HEK293 (cell line): ENCODE data around the gene SLC41A1.

ENCODE experiments used
- CTCF ChIA-PET: fragments of 350-600 bp; formaldehyde crosslinking; extraction: SDS; loops from one replicate; lab custom pipeline; 2021; ENCODE audit warnings: antibody characterized with exemption; lab: Yijun Ruan, JAX
- POLR2A ChIA-PET: fragments of 300-600 bp; formaldehyde crosslinking; extraction: SDS; loops from one replicate; lab custom pipeline; 2020; ENCODE audit warnings: antibody characterized with exemption, inconsistent platforms; lab: Yijun Ruan, JAX
- H3K27ac ChIP-seq: fragments of 200-500 bp; sonication (Bioruptor generic); 2 replicates; pipeline ENCODE4 v1.5.1; 2014; ENCODE audit warnings: low read depth, low read length, control low read depth, inconsistent platforms; ENCODE audit errors: extremely low read depth
- H3K36me3 ChIP-seq, 2 experiments: fragments of 200-500 bp in 1 of 2; sonication (Bioruptor generic) in 1 of 2; 1 replicate in 1 of 2; 2 replicates in 1 of 2; pipeline ENCODE4 v1.5.1; 2014 to 2017; ENCODE audit warnings: inconsistent platforms in 2 of 2, low read length in 2 of 2; ENCODE audit not compliant: control insufficient read depth in 2 of 2, insufficient read depth in 1 of 2
- H3K4me1 ChIP-seq: fragments of 200-500 bp; sonication (Bioruptor generic); 2 replicates; pipeline ENCODE4 v1.5.1; 2014; ENCODE audit warnings: mild to moderate bottlenecking, low read length, inconsistent platforms; ENCODE audit not compliant: control insufficient read depth, insufficient read depth
- H3K4me3 ChIP-seq: 2 replicates; pipeline ENCODE4 v1.5.1; 2011; ENCODE audit warnings: low read depth, mild to moderate bottlenecking, control low read depth, low read length, moderate library complexity
- H3K9me3 ChIP-seq: fragments of 200-500 bp; sonication (Bioruptor generic); 2 replicates; pipeline ENCODE4 v1.5.1; 2014; ENCODE audit warnings: low read depth, low read length, inconsistent platforms; ENCODE audit not compliant: control insufficient read depth, insufficient read depth
- KLF9 ChIP-seq: fragments of 450-650 bp; formaldehyde crosslinking; IDR thresholded peaks from 2 replicates; pipeline ENCODE4 v1.5.1; 2016; ENCODE audit warnings: missing biosample characterization, missing genetic modification characterization, low read depth
- ZFHX2 ChIP-seq: fragments of 450-650 bp; formaldehyde crosslinking; conservative IDR thresholded peaks from 2 replicates; pipeline ENCODE4 v1.5.1; 2016; ENCODE audit warnings: missing biosample characterization, missing genetic modification characterization
- ZFP37 ChIP-seq: fragments of 450-650 bp; formaldehyde crosslinking; IDR thresholded peaks from 2 replicates; pipeline ENCODE4 v1.5.1; 2016; ENCODE audit warnings: missing biosample characterization, missing genetic modification characterization
- ZNF10 ChIP-seq: fragments of 450-650 bp; formaldehyde crosslinking; IDR thresholded peaks from 2 replicates; pipeline ENCODE4 v1.5.1; 2017; ENCODE audit warnings: missing biosample characterization, missing genetic modification characterization
- ZNF121 ChIP-seq: fragments of 450-650 bp; formaldehyde crosslinking; IDR thresholded peaks from 2 replicates; pipeline ENCODE4 v1.5.1; 2016; ENCODE audit warnings: missing biosample characterization, missing genetic modification characterization
- ZNF133 ChIP-seq: fragments of 450-650 bp; formaldehyde crosslinking; IDR thresholded peaks from 2 replicates; pipeline ENCODE4 v1.5.1; 2016; ENCODE audit warnings: missing biosample characterization, missing genetic modification characterization
- ZNF140 ChIP-seq: fragments of 450-650 bp; formaldehyde crosslinking; IDR thresholded peaks from 2 replicates; pipeline ENCODE4 v1.5.1; 2016; ENCODE audit warnings: missing biosample characterization, missing genetic modification characterization
- ZNF174 ChIP-seq: fragments of 450-650 bp; formaldehyde crosslinking; IDR thresholded peaks from 2 replicates; pipeline ENCODE4 v1.5.0; 2017; ENCODE audit warnings: missing biosample characterization, mild to moderate bottlenecking, missing genetic modification characterization
- ZNF175 ChIP-seq: fragments of 450-650 bp; formaldehyde crosslinking; IDR thresholded peaks from 2 replicates; pipeline ENCODE4 v1.5.1; 2016; ENCODE audit warnings: missing biosample characterization, missing genetic modification characterization
- ZNF416 ChIP-seq: fragments of 450-650 bp; formaldehyde crosslinking; IDR thresholded peaks from 2 replicates; pipeline ENCODE4 v1.5.1; 2016; ENCODE audit warnings: missing biosample characterization, missing genetic modification characterization
- ZNF548 ChIP-seq: fragments of 450-650 bp; formaldehyde crosslinking; IDR thresholded peaks from 2 replicates; pipeline ENCODE4 v1.5.1; 2016; ENCODE audit warnings: missing biosample characterization, missing genetic modification characterization
- ZNF791 ChIP-seq: fragments of 450-650 bp; formaldehyde crosslinking; IDR thresholded peaks from 2 replicates; pipeline ENCODE4 v1.5.1; 2016; ENCODE audit warnings: missing biosample characterization, missing genetic modification characterization
- TF ChIP-seq, protein P1 (sequence below): fragments of 450-650 bp; formaldehyde crosslinking; IDR thresholded peaks from 2 replicates; pipeline ENCODE4 v1.5.1; 2016; ENCODE audit warnings: missing biosample characterization, missing genetic modification characterization
- TF ChIP-seq, protein P2 (sequence below): fragments of 450-650 bp; formaldehyde crosslinking; IDR thresholded peaks from 2 replicates; pipeline ENCODE4 v1.5.1; 2017; ENCODE audit warnings: missing biosample characterization, missing genetic modification characterization
- TF ChIP-seq, protein P3 (sequence below): fragments of 450-650 bp; formaldehyde crosslinking; IDR thresholded peaks from 2 replicates; pipeline ENCODE4 v1.5.1; 2016; ENCODE audit warnings: missing biosample characterization, missing genetic modification characterization
- TF ChIP-seq, protein P4 (sequence below): fragments of 450-650 bp; formaldehyde crosslinking; IDR thresholded peaks from 2 replicates; pipeline ENCODE4 v1.5.1; 2016; ENCODE audit warnings: missing biosample characterization, missing genetic modification characterization, borderline replicate concordance

Gene SLC41A1

DNA sequence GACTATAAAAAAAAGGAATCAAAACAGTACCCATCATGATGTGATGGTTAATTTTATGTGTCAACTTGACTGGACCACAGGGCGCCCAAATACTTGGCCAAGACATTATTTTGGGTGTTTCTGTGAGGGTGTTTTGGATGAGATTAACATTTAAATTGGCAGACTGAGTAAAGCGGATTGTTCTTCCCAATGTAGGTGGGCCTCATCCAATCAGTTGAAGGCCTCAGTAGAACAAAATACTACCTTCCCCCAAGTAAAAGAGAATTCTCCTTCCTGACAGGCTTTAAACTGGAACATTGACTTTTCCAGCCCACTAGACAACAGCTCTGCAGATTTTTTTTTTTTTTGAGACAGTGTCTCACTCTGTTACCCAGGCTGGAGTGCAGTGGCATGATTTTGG lies 48.4 kb downstream of the SLC41A1 start:
- Histone ChIP-seq H3K36me3 (no peaks in the 10 kb centered on the region), H3K9me3 (no peaks in the 10 kb centered on the region), H3K27ac (no peak overlapping the region), H3K4me3 (no peak overlapping the region), H3K4me1 (no peaks in the 10 kb centered on the region)
- POLR2A ChIA-PET, result interaction anchor here (2.3 kb wide), 1 partner anchor 10 kb away, joined by 10 read pairs; the partner anchor contains the start of gene RAB29
- CTCF ChIA-PET, result interaction anchor here (0.8 to 1.3 kb wide), 2 partner anchors 173 to 213 kb away, joined by 3 to 5 read pairs; no protein-coding TSS in a partner anchor
- TF ChIP-seq ZFHX2 (0 out of 2 replicates have a peak, but pooled peaks have one; percentile 11), ZNF791 (tag by site-specific recombination) (no peak), ZNF10 (peak; percentile 99), ZNF174 (tag by site-specific recombination) (no peak)

DNA sequence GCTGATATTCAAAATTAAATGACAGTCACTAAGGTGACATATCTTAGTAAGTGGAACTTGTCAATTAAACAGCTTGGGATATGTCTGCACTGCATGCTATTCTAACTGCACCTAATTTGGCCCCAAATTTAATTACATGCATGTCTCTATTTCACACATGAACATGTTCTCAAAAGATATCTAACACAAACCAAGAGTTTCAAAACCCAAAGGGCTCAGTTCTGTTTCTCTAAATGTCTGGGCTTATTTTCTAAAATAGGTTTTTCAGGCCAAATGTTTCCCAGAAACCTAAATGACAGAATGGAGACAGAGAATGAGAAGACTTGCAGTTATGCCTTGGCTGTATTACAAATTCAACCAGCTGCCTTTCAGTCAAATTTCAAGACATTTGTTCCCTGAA lies 49.0 kb downstream of the SLC41A1 start:
- Histone ChIP-seq H3K36me3 (no peaks in the 10 kb centered on the region), H3K27ac (no peak overlapping the region), H3K9me3 (no peaks in the 10 kb centered on the region), H3K4me1 (no peaks in the 10 kb centered on the region), H3K4me3 (no peak overlapping the region)
- POLR2A ChIA-PET, result interaction anchor here (1.0 kb wide), 1 partner anchor 15 kb away, joined by 3 read pairs; no protein-coding TSS in a partner anchor
- TF ChIP-seq ZNF548 (tag by site-specific recombination) (no peak), ZFP37 (tag by site-specific recombination) (no peak), ZNF133 (tag by site-specific recombination) (no peak), ZNF140 (tag by site-specific recombination) (no peak), ZNF175 (tag by site-specific recombination) (no peak), ZNF416 (tag by site-specific recombination) (no peak), ZNF121 (tag by site-specific recombination) (no peak), KLF9 (tag by site-specific recombination) (no peak)
- TF ChIP-seq, protein P1, sequence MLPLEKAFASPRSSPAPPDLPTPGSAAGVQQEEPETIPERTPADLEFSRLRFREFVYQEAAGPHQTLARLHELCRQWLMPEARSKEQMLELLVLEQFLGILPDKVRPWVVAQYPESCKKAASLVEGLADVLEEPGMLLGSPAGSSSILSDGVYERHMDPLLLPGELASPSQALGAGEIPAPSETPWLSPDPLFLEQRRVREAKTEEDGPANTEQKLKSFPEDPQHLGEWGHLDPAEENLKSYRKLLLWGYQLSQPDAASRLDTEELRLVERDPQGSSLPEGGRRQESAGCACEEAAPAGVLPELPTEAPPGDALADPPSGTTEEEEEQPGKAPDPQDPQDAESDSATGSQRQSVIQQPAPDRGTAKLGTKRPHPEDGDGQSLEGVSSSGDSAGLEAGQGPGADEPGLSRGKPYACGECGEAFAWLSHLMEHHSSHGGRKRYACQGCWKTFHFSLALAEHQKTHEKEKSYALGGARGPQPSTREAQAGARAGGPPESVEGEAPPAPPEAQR, result no peak
- TF ChIP-seq, protein P2, sequence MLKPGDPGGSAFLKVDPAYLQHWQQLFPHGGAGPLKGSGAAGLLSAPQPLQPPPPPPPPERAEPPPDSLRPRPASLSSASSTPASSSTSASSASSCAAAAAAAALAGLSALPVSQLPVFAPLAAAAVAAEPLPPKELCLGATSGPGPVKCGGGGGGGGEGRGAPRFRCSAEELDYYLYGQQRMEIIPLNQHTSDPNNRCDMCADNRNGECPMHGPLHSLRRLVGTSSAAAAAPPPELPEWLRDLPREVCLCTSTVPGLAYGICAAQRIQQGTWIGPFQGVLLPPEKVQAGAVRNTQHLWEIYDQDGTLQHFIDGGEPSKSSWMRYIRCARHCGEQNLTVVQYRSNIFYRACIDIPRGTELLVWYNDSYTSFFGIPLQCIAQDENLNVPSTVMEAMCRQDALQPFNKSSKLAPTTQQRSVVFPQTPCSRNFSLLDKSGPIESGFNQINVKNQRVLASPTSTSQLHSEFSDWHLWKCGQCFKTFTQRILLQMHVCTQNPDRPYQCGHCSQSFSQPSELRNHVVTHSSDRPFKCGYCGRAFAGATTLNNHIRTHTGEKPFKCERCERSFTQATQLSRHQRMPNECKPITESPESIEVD (tag by site-specific recombination), result no peak
- TF ChIP-seq, protein P3, sequence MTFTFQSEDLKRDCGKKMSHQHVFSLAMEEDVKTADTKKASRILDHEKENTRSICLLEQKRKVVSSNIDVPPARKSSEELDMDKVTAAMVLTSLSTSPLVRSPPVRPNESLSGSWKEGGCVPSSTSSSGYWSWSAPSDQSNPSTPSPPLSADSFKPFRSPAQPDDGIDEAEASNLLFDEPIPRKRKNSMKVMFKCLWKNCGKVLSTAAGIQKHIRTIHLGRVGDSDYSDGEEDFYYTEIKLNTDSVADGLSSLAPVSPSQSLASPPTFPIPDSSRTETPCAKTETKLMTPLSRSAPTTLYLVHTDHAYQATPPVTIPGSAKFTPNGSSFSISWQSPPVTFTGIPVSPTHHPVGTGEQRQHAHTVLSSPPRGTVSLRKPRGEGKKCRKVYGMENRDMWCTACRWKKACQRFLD (tag by site-specific recombination), result no peak
- TF ChIP-seq, protein P4, sequence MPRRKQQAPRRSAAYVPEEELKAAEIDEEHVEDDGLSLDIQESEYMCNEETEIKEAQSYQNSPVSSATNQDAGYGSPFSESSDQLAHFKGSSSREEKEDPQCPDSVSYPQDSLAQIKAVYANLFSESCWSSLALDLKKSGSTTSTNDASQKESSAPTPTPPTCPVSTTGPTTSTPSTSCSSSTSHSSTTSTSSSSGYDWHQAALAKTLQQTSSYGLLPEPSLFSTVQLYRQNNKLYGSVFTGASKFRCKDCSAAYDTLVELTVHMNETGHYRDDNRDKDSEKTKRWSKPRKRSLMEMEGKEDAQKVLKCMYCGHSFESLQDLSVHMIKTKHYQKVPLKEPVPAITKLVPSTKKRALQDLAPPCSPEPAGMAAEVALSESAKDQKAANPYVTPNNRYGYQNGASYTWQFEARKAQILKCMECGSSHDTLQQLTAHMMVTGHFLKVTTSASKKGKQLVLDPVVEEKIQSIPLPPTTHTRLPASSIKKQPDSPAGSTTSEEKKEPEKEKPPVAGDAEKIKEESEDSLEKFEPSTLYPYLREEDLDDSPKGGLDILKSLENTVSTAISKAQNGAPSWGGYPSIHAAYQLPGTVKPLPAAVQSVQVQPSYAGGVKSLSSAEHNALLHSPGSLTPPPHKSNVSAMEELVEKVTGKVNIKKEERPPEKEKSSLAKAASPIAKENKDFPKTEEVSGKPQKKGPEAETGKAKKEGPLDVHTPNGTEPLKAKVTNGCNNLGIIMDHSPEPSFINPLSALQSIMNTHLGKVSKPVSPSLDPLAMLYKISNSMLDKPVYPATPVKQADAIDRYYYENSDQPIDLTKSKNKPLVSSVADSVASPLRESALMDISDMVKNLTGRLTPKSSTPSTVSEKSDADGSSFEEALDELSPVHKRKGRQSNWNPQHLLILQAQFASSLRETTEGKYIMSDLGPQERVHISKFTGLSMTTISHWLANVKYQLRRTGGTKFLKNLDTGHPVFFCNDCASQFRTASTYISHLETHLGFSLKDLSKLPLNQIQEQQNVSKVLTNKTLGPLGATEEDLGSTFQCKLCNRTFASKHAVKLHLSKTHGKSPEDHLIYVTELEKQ (tag by site-specific recombination), result no peak
- CTCF ChIA-PET, result interaction anchor here (0.6 kb wide), 1 partner anchor 53 kb away, joined by 3 read pairs; no protein-coding TSS in a partner anchor
